HCT116 (cell line): ENCODE measurements around the gene GRK5. TPM values are rescaled to one million over a fixed set of nuclear protein-coding genes. Genes with fewer than 3 reads are reported as not detected.

Experiments
- ATAC-seq: fragments of 200-7000 bp; cut with Tn5 transposase; 2 replicates; pipeline ENCODE4 v1.9.1; 2020; ENCODE audit warnings: mild to moderate bottlenecking, moderate library complexity
- BruUV-seq: library from RNA; stranded (reverse); fragments of 400-500 nt; replicated peaks from 2 replicates; lab custom pipeline; 2021; lab: Mats Ljungman, UMichigan
- CTCF ChIA-PET: fragments of 300-600 bp; sonication (Branson Sonifier 250); formaldehyde crosslinking; loops from one replicate; lab custom pipeline; 2021; ENCODE audit warnings: antibody characterized with exemption; lab: Charles Lee
- POLR2A ChIA-PET: fragments of 300-600, 350-600 bp; sonication (Branson Sonifier 250); formaldehyde crosslinking; loops from one replicate; lab custom pipeline; 2021; ENCODE audit warnings: antibody characterized with exemption; lab: Charles Lee
- RAD21 ChIA-PET, 2 experiments: fragments of 300-600 bp; sonication (Branson Sonifier 250); formaldehyde crosslinking; loops; one replicate each; lab custom pipeline; 2023; ENCODE audit warnings: low total read pairs in 2 of 2; ENCODE audit not compliant: uncharacterized antibody in 2 of 2, unreplicated experiment in 2 of 2, low non-redundant PET in 1 of 2; lab: Charles Lee
- DNase-seq: peaks from one replicate; pipeline ENCODE4 v3.0.0-alpha.2; 2010; ENCODE audit warnings: low read depth, low spot score
- H2AFZ ChIP-seq: fragments of 200-600 bp; shearing (Covaris generic), sonication (generic); 2 replicates; pipeline ENCODE4 v1.6.1; 2017; ENCODE audit warnings: low read depth, mixed run types, mixed read lengths, antibody characterized with exemption, low read length; ENCODE audit not compliant: poor library complexity, severe bottlenecking
- H3K27ac ChIP-seq: 2 replicates; pipeline ENCODE4 v1.5.1; 2012; ENCODE audit warnings: low read depth, low read length
- H3K27me3 ChIP-seq: fragments of 200-600 bp; sonication (generic); 2 replicates; pipeline ENCODE4 v1.6.1; 2016; ENCODE audit warnings: mixed run types, low read length, mixed read lengths; ENCODE audit not compliant: insufficient read depth
- H3K36me3 ChIP-seq, 2 experiments: fragments of 200-500 bp in 1 of 2; fragments of 200-600 bp in 1 of 2; sonication (Bioruptor generic) in 1 of 2; sonication (generic) in 1 of 2; 2 replicates each; pipeline versions ENCODE4 v1.5.1 to v1.6.1; 2014 to 2016; ENCODE audit warnings: low read length in 2 of 2, inconsistent platforms in 1 of 2, mixed read lengths in 1 of 2, mixed run types in 1 of 2; ENCODE audit not compliant: insufficient read depth in 2 of 2, control insufficient read depth in 1 of 2
- H3K4me1 ChIP-seq, 2 experiments: fragments of 200-600 bp in 1 of 2; sonication (generic) in 1 of 2; 2 replicates each; pipeline versions ENCODE4 v1.5.1 to v1.6.1; 2012 to 2017; ENCODE audit warnings: low read length in 2 of 2, inconsistent platforms in 1 of 2, mild to moderate bottlenecking in 1 of 2, mixed read lengths in 1 of 2, mixed run types in 1 of 2, moderate library complexity in 1 of 2; ENCODE audit not compliant: insufficient read depth in 2 of 2, control insufficient read depth in 1 of 2
- H3K4me2 ChIP-seq: fragments of 200-600 bp; sonication (generic); 2 replicates; pipeline ENCODE4 v1.6.1; 2017; ENCODE audit warnings: mixed run types, low read length, mixed read lengths
- H3K4me3 ChIP-seq, 2 experiments: fragments of 200-600 bp in 1 of 2; sonication (generic) in 1 of 2; replicated peaks in 1 of 2; 2 replicates each; pipeline ENCODE4 v1.5.1; 2011 to 2016; ENCODE audit warnings: low read length in 2 of 2, control low read depth in 1 of 2, low read depth in 1 of 2, mild to moderate bottlenecking in 1 of 2, mixed read lengths in 1 of 2, mixed run types in 1 of 2
- H3K79me2 ChIP-seq: fragments of 200-600 bp; sonication (generic); 2 replicates; pipeline ENCODE4 v1.6.1; 2017; ENCODE audit warnings: mild to moderate bottlenecking, mixed run types, low read length, moderate library complexity, mixed read lengths; ENCODE audit not compliant: insufficient read depth
- H3K9ac ChIP-seq: fragments of 200-600 bp; sonication (generic); 2 replicates; pipeline ENCODE4 v1.6.1; 2016; ENCODE audit warnings: low read length, mixed read lengths
- H3K9me2 ChIP-seq: fragments of 200-600 bp; sonication (generic), shearing (Covaris generic); 2 replicates; pipeline ENCODE4 v1.6.1; 2017; ENCODE audit warnings: mixed run types, mild to moderate bottlenecking, moderate library complexity; ENCODE audit not compliant: insufficient read depth
- H3K9me3 ChIP-seq, 2 experiments: fragments of 200-500 bp in 1 of 2; fragments of 200-600 bp in 1 of 2; sonication (Bioruptor generic) in 1 of 2; sonication (generic) in 1 of 2; 2 replicates each; pipeline ENCODE4 v1.6.1; 2014 to 2017; ENCODE audit warnings: low read length in 2 of 2, mixed read lengths in 2 of 2, inconsistent platforms in 1 of 2, low read depth in 1 of 2, mild to moderate bottlenecking in 1 of 2, mixed run types in 1 of 2, moderate library complexity in 1 of 2; ENCODE audit not compliant: control insufficient read depth in 1 of 2, insufficient read depth in 1 of 2
- H4K20me1 ChIP-seq: fragments of 200-600 bp; sonication (generic), shearing (Covaris generic); 2 replicates; pipeline ENCODE4 v1.6.1; 2017; ENCODE audit warnings: mixed run types, mild to moderate bottlenecking, moderate library complexity; ENCODE audit not compliant: insufficient read depth
- CBX3 ChIP-seq: IDR thresholded peaks from 2 replicates; pipeline ENCODE4 v1.6.1; 2012; ENCODE audit warnings: low read depth
- EZH2 ChIP-seq: fragments of 200-600 bp; sonication (generic); IDR thresholded peaks from 2 replicates; pipeline ENCODE4 v1.6.1; 2017; ENCODE audit warnings: antibody characterized with exemption, mixed run types
- POLR2AphosphoS5 ChIP-seq: IDR thresholded peaks from 2 replicates; pipeline ENCODE4 v1.6.1; 2011; ENCODE audit warnings: mild to moderate bottlenecking, low read depth, low read length, moderate library complexity
- RAD21 ChIP-seq: IDR thresholded peaks from 2 replicates; pipeline ENCODE4 v1.6.1; 2012; ENCODE audit warnings: low read depth, mild to moderate bottlenecking
- REST ChIP-seq: IDR thresholded peaks from 2 replicates; pipeline ENCODE4 v1.6.1; 2012; ENCODE audit warnings: low read depth
- ZBTB33 ChIP-seq: IDR thresholded peaks from 2 replicates; pipeline ENCODE4 v1.6.1; 2011; ENCODE audit warnings: mild to moderate bottlenecking, low read length, moderate library complexity; ENCODE audit not compliant: insufficient replicate concordance; ENCODE audit errors: extremely low read depth
- intact Hi-C: fragments of 100-400 bp; cut with micrococcal nuclease; formaldehyde crosslinking; loops from 2 replicates; pipeline ENCODE4 v1.10.0; 2022
- total RNA-seq: library from RNA; stranded (reverse); gene quantifications from one replicate; pipeline ENCODE4 v1.2.1, GENCODE V29; 2021; ENCODE audit not compliant: unreplicated experiment

GRK5 gene
- total RNA-seq, 1 experiment from 2014 or later = 7.3 TPM

GRCh38 chr10:119282446-119282845 is 75.1 kb downstream of the GRK5 start (continued):
- TF ChIP-seq REST = no peak

- ATAC-seq = no peak
- Histone ChIP-seq H3K4me2 (no peak overlapping the region), H3K4me3 (no peak overlapping the region), H3K9ac (no peak overlapping the region), H3K9me3 (no peaks in the 10 kb centered on the region), H3K27ac (no peak overlapping the region), H3K9me2 (no peaks in the 10 kb centered on the region), H3K27me3 (no peaks in the 10 kb centered on the region), H2AFZ (no peak overlapping the region), H3K36me3 (no peaks in the 10 kb centered on the region), H3K79me2 (no peaks in the 10 kb centered on the region), H4K20me1 (no peaks in the 10 kb centered on the region), H3K4me1 (peaks cover 15 to 29% of the 10 kb centered on the region in 2 experiments)
- POLR2A ChIA-PET = interaction anchor here (1.3 kb wide), 1 partner anchor 9 kb away, joined by 4 read pairs; no protein-coding TSS in a partner anchor
- DNase-seq = no peak
- BruUV-seq = no TSS peak
- CTCF ChIA-PET = no interaction called here
- intact Hi-C loops = no loop called here
- TF ChIP-seq CBX3 (no peak), RAD21 (no peak), EZH2 (no peak), ZBTB33 (no peak), POLR2AphosphoS5 (no peak)
- RAD21 ChIA-PET = no interaction called here
Measured at GRCh38 chr10:119283387-119283786, 76.0 kb downstream of the GRK5 start.
